ENCODE measurements around the gene OGFOD3. TPM values are rescaled to one million over a fixed set of nuclear protein-coding genes. Genes with fewer than 3 reads are reported as not detected.

The OGFOD3 gene
- total and polyA plus RNA-seq, 2 experiments from 2014 or later, result 9.6 to 24.6 TPM

- Mint-ChIP-seq H3K9me3 (no peaks in the 10 kb centered on the region), H3K27me3 (ENCODE audit: insufficient read depth, low read depth, poor library complexity) (peaks cover 10% of the 10 kb centered on the region), H3K36me3 (ENCODE audit: low read depth) (peaks cover 4% of the 10 kb centered on the region), H3K4me3 (no peak overlapping the region), H3K4me1 (peaks cover 4% of the 10 kb centered on the region), H3K27ac (no peak overlapping the region)
- Histone ChIP-seq H3F3A (replicated peaks; ENCODE audit: low read depth) (no peaks in the 10 kb centered on the region), H3K36me3 (ENCODE audit: insufficient read depth) (no peaks in the 10 kb centered on the region), H3K27me3 (ENCODE audit: insufficient read depth) (no peaks in the 10 kb centered on the region), H3K27ac (ENCODE audit: low read depth) (no peak overlapping the region), H2AFZ (no peak overlapping the region), H3K4me3 (no peak overlapping the region), H3K9me2 (ENCODE audit: insufficient read depth) (no peaks in the 10 kb centered on the region), H3K4me1 (ENCODE audit: insufficient read depth) (no peaks in the 10 kb centered on the region), H3K79me2 (replicated peaks; ENCODE audit: insufficient read depth) (no peaks in the 10 kb centered on the region), H4K20me1 (replicated peaks; ENCODE audit: insufficient read depth) (no peaks in the 10 kb centered on the region), H3K4me2 (no peak overlapping the region)
- no peak for DNase-seq (ENCODE audit: low spot score)
- TF ChIP-seq ETS1 (IDR thresholded peaks at IDR 0.05), result no peak
- no peak for TF ChIP-seq POLR2AphosphoS5 (IDR thresholded peaks at IDR 0.05; ENCODE audit: low read depth)
- TF ChIP-seq ZNF462 (CRISPR knock-in tag; IDR thresholded peaks at IDR 0.05), result no peak
- TF ChIP-seq ZNF331 (CRISPR knock-in tag; IDR thresholded peaks at IDR 0.05; ENCODE audit: low read depth), result no peak
- no peak for TF ChIP-seq STAT1 (IDR thresholded peaks at IDR 0.05; ENCODE audit: unreplicated experiment)
- TF ChIP-seq CTCF (conservative IDR thresholded peaks at IDR 0.05; ENCODE audit: low read depth in 2 of 2), result no peak
- no peak for TF ChIP-seq JUNB (IDR thresholded peaks at IDR 0.05; ENCODE audit: unreplicated experiment)
- no peak for TF ChIP-seq CREB1 (CRISPR knock-in tag; IDR thresholded peaks at IDR 0.05; ENCODE audit: low read depth)
- no peak for TF ChIP-seq ZNF114 (CRISPR knock-in tag; IDR thresholded peaks at IDR 0.05)
- no peak for TF ChIP-seq NANOG (IDR thresholded peaks at IDR 0.05; ENCODE audit: borderline replicate concordance)
- no peak for TF ChIP-seq EZH2phosphoT487 (IDR thresholded peaks at IDR 0.05; ENCODE audit: unreplicated experiment)
- TF ChIP-seq EZH2 (IDR thresholded peaks at IDR 0.05; ENCODE audit: low read depth, unreplicated experiment), result no peak
- no peak for TF ChIP-seq REST (IDR thresholded peaks at IDR 0.05; ENCODE audit: unreplicated experiment)
- no peak; the same call in 2 of the 3 replicates for ATAC-seq
Observed at GRCh38 chr17:82435103-82435502, 16.7 kb upstream of the OGFOD3 start.
